Fibroblast of skin of back (primary cell): Measurements from ENCODE around the gene CDK6.

Experiments
- DNase-seq: peaks from one replicate; pipeline ENCODE4 v3.0.0-alpha.2; 2013

The CDK6 gene

DNA sequence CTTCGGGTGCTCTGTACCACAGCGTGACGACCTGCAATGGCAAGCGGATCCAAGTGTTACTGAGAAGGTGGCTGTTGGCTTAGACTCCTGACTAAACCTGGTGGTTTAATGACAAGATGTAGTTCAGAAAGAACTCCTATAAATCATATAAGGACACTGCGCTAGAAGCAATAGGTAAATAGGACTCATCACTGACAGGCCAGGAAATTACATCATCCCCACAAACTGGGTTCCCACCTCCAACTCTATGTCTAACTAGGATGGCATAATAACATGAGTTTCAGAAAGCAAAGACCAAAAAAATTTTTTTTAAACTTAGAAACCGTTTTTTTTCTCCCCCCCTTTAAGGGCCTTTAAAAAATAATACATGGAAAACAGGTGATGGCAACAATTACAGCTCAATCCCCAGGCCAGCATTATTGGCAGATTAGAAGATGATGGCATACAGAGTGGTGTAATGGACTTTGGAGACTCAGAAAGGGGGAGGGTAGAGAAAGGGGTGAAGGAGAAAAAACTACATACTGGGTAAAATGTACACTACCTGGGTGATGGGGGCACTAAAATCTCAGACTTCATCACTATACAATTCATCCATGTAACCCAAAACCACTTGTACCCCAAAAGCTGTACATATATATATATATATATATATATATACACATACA lies 164.7 kb downstream of the CDK6 start:
- DNase-seq = no peak

GRCh38 chr7:92670204-92670851 lies 166.0 kb downstream of the CDK6 start:
- no peak for DNase-seq

GRCh38 chr7:92669616-92670165 lies 166.7 kb downstream of the CDK6 start:
- DNase-seq = peak; percentile 50

DNA sequence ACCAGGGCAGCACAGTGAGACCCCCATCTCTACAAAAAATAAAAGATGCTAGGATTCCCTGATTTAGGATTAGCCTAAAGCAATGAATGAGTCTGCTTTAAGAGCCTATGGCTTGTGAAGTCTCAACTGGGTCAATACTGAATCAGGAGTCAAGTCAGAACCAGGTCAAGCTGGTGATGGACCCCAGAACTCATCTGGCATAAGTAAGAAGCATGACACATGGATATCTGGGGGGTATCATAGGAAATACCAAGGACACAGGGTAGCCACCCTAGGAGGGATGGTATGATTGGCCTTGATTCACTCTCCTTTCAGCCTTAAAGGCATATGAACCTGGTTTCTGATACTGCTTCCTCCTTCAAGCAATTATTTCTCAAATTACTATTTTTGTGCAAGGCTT lies 167.8 kb downstream of the CDK6 start:
- peak; percentile 16 for DNase-seq

- DNase-seq = peak; percentile 77
These were observed 168.4 kb downstream of the CDK6 start for GRCh38 chr7:92667816-92668535.

DNA sequence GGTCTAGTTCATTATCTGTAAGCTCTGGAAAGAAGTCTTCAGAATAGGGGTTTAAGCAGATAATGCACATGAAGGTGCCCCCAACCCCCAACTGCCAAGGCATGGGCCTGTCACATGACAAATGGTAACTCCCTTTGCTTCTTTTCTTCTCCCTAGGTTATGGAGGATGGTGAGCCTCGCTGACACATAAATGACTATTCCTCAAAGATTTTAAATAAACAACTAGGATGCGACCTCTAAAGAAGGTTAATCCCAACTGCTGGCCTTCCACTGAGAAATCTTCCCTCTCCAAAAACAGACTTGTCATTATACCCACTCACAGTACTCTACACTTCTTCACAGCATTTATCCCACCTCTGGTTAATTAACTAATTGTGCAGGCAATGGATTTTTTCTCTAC lies 170.4 kb downstream of the CDK6 start:
- no peak for DNase-seq

DNA sequence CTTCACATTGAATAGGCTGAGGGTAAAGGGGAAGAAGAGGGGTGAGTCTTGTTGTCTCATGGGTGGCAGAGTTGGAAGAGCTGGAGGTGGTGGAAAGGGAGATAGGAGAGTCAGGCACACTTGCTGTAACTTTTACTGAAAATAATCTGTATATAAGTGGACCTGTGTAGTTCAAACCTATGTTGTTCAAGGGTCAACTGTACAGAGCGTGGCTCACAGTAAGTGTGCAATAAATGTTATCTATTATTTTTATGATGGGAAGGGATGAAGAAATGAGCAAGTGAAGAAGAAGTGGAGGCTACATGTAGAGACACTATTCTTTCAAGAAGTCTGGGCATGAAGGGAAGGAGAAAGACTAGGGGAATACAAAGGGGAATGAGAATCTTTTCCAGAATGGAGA lies 174.7 kb downstream of the CDK6 start:
- DNase-seq = no peak

DNA sequence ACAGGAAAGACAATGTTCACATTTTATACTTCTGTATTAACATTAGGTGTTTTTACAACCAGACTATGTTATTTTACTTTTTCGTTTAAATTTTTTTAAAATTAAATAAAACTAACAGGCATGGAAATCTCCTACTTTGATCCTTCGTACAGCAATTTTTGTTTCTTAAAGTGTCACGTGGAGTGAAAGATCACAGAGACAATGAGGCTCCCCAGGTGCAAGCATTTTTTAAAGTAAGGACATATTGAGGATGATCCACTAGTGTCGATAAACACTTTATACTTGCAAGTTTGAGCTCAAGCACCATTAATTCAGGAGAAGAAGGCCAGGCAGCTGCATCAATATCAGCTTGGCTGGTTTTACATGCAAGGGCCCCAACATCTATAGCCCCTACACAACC lies 177.7 kb downstream of the CDK6 start:
- no peak for DNase-seq

DNA sequence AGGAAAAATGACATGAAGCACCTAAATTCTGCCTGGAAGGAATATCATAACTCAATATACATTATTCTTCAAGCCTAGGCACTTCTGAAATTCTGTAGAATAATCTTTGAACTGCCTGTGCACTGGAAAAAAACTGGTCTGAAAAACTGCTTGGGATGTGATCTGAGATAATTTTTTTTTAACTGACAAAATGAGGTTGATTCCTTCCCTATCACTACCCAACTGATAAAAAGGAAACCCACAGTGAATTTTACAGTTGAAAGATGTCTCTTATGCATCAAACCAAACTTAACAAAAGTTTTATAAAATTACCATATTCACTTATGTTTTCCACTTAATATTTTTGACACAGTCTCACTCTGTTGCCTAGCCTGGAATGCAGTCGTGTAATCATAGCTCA lies 179.0 kb downstream of the CDK6 start:
- DNase-seq = no peak

DNA sequence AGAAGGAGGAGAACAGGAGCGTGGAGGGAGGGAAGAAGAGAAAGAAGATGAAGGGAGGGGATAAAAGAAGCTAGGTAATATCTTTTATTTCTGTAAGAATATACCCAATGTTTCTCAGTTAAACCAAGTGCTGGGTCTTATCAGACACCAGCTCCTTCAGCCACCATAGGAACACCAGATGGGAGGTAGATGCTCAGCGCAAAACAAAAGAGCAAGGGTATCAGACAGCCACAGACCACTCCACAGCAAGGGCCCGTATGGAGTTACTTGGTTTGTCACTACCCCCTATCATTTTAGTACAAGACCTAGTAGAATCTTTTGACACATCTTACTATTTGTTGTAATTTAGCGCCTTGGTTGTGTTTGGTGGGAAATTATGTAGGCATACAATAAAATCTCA lies 180.3 kb downstream of the CDK6 start:
- no peak for DNase-seq

DNA sequence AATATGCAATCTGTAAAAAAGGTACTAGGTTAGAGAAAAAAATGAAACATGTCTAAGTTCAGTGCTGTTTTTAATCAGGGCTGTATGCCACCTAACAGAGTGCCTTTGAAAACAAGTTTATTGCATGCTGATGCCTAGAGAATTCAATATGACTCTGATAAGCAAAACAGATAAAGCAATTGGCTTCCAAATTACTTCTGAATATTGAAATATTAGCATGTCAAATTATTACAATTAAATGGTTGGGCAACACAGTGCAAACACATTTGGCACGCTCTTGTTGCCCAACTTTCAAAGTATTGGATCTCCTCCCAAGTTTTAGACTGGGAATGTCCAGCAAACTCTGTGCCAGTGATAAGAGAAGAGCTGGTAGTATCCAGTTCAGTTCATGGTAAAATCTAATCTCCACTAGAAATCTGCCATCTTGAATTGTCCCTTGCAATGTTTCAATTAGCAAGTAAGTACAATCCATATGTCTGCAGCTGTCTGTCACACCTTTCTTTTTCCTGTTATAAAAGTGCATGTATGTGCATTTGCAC lies 181.0 kb downstream of the CDK6 start:
- no peak for DNase-seq

DNA sequence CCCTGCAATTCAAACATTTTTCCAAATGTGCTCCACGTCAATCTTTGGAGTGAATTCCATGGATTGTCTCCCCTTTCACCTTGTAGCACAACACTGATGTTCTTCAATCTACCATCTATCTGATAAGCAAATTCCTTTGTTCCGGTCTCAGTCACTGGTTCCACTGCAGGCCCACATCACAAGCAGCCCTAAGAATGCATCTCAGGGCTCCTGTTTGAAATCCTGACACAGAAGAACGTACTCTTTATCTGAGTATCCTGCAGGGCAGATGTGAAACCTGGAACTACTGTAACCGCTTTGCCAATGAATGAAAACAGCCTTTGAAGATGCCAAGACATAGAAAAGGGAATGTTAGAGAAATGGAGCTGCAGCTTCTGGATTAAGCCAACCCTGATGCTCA lies 183.2 kb downstream of the CDK6 start:
- no peak for DNase-seq

DNA sequence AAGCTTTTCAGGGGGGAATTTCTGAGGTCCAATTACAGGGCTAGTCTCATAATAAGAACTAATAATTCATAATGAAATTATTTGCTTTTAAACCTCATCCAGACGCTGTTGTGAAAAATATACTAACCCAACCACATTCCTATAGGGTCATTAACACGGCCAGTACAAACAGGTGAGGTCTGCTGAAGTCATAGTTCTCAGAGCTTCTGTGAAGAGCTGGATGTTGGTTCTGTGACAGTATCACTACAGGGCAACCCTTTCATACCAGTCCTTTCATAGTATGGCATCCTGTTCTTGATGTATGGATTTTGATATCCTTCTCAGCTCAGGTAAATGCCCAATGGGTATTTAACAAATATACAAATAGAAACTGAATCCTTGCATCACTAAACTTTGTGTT lies 183.8 kb downstream of the CDK6 start:
- DNase-seq = no peak

DNA sequence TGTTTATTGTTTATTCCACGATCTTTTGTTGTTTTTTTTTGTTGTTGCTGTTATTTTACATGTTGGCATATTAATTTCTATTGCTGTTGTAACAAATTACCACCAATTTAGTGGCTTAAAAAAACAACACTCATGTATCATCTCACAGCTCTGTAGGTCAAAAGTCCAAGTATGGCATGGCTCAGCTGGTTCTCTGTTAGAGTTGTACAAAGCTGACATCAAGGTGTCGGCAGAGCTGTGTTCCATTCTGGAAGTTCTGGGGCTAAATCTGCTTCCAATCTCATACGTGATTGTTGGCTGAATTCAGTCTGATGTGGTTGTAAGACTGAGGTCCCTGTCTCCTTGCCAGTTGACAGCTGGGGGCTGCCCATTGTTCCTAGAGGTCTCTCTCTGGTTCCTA lies 186.0 kb downstream of the CDK6 start:
- no peak for DNase-seq

DNA sequence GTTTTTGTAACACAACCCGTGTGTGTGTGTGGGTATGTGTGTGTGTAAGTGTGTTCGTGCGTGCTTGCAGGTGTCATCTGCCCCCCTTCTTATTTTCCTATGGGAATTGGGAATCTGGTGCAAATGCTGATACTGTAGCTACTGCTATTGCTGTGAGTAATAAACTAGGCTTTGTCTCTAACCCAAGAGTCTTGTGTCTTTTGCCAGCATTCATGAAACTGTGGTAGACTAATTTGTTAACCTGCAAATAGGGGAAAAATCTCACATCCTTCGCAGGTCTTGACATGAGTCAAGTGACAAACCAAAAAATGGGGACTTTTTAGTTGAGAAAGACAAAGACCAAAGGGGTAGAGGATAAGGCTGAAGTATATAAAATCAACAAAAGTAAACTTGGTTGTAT lies 188.3 kb downstream of the CDK6 start:
- DNase-seq = no peak

DNA sequence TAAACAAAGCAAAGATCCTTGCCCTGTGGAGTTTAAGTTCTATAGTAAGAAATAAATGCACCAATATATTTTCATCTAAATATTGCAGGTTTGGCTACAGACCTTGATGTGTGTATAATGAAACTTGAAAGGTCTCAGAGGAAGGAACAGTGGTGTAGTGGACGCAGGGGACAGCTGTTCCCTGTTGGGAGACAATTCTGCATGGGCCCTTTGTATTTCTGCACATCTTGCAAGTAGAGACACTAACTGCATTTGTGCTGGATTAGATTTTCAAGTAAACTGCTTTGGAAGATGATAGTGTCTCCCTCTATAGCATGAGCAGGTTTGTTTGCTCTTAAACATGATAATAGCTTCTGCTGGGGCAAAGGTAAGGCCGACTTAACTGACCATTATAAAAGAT lies 188.7 kb downstream of the CDK6 start:
- DNase-seq = no peak

DNA sequence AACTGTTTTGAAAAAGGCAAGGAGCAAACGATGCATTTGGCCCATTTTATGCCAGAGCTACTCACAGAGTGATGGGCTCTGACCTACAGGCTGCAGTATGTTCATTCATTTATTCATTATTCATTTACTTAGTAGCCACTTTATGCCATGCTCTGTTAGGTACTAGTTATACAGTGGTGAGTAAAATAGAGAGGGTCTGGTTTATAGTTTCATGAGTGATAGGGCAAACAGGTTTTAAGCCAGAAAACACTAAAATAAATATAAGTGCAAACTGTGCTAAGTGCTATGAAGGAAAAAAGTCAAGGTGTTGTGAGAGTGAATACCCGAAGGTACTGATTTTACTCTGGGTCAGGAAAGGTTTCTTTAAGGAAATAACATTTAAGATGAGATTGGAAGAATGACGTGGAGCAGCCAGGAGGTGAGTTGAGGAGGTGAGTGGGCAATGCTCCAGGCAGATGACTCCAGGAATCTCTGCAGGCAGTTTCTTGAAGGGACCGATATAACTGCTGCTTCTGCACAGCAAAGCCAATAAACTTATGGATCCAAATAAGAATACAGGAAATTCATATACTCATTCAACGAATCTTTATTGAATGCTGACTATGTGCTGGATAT lies 189.3 kb downstream of the CDK6 start:
- DNase-seq = no peak

- DNase-seq = no peak
These were observed 191.0 kb downstream of the CDK6 start for GRCh38 chr7:92645114-92646061.

- DNase-seq = no peak
These were observed 191.8 kb downstream of the CDK6 start for GRCh38 chr7:92644406-92645113.

GRCh38 chr7:92643821-92644220 lies 192.6 kb downstream of the CDK6 start:
- no peak for DNase-seq

DNA sequence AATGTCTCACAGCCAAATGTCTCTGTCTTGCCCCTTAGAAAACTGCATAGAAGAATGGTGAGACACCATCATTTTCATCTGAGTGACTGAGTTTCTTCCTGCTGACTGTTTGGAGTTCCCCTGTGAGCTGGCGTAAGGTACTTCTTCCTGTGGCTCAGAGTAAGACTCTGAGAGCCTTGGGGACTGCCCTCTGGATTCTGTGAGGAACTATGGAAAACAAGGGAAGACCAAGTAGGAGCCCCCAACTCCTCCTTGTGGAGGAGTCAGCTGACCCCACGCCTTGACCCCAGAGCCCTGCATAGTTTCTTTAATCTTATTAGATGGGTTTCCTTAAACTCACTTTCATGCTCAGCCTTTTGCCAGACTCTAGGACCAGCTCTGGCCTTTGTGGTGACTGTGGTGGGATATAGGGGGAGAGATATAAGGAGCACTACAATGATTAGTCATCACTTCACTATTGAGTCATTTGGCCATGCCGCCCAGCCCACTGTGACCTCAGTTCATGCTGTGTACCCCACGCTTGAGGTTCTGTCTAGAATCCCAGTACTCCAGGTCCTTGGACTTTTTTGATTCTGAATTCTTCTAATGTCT lies 194.4 kb downstream of the CDK6 start:
- DNase-seq = peak; percentile 79
